ENCODE measurements around the gene GREM1. TPM values are rescaled to one million over a fixed set of nuclear protein-coding genes. Genes with fewer than 3 reads are reported as not detected.

GREM1 gene
- total RNA-seq (4.5 and 5.7 TPM in 2 replicates), polyA plus RNA-seq (1.5 and 3.1 TPM in 2 replicates)

GRCh38 chr15:32717426-32718226, at the start of gene GREM1:
GREM1 (plus strand) TSS chr15:32718004; CDS start chr15:32730691, 12,687 bp downstream.
- Histone ChIP-seq H3K4me1 (ENCODE audit: insufficient read depth) (peaks cover 9% of the 10 kb centered on the region), H3K27me3 (peaks cover 90% of the 10 kb centered on the region), H3K4me2 (peak within 1 kb of the TSS; percentile 80), H3K36me3 (replicated peaks; ENCODE audit: insufficient read depth, low read depth) (no peaks in the 10 kb centered on the region), H3K4me3 (peak within 1 kb of the TSS; percentile 40), H3K9me3 (ENCODE audit: low read depth) (no peaks in the 10 kb centered on the region), H4K20me1 (ENCODE audit: insufficient read depth, poor library complexity, severe bottlenecking) (no peaks in the 10 kb centered on the region), H3K27ac (no peak within 1 kb of the TSS), H3K79me2 (no peaks in the 10 kb centered on the region), H3K9me2 (replicated peaks; ENCODE audit: insufficient read depth) (no peaks in the 10 kb centered on the region), H2AFZ (peak within 1 kb of the TSS; percentile 54)
- TF ChIP-seq EZH2phosphoT487 (IDR thresholded peaks at IDR 0.05; ENCODE audit: low read depth, severe bottlenecking, unreplicated experiment) (peak; percentile 59), CTCF (IDR thresholded peaks at IDR 0.05; ENCODE audit: poor library complexity) (no peak), EZH2 (IDR thresholded peaks at IDR 0.05; ENCODE audit: borderline replicate concordance) (peak; percentile 74)
- WGBS (ENCODE audit: low lambda C conversion rate, missing lambda C conversion rate): 2% methylated on average over 58 of the region's 99 CpGs
- peak; percentile 38 for DNase-seq (ENCODE audit: low spot score)

- Histone ChIP-seq H3K4me3 (no peak overlapping the region), H3K9me3 (ENCODE audit: low read depth) (no peaks in the 10 kb centered on the region), H2AFZ (no peak overlapping the region), H3K4me1 (ENCODE audit: insufficient read depth) (peaks cover 5% of the 10 kb centered on the region), H3K79me2 (no peaks in the 10 kb centered on the region), H3K27me3 (no peaks in the 10 kb centered on the region), H3K4me2 (no peak overlapping the region), H3K36me3 (replicated peaks; ENCODE audit: insufficient read depth, low read depth) (no peaks in the 10 kb centered on the region), H3K27ac (peak overlapping the region; percentile 24), H4K20me1 (ENCODE audit: insufficient read depth, poor library complexity, severe bottlenecking) (no peaks in the 10 kb centered on the region), H3K9me2 (replicated peaks; ENCODE audit: insufficient read depth) (no peaks in the 10 kb centered on the region)
- DNase-seq (ENCODE audit: low spot score): no peak
- TF ChIP-seq CTCF (IDR thresholded peaks at IDR 0.05; ENCODE audit: poor library complexity): no peak
- TF ChIP-seq EZH2phosphoT487 (IDR thresholded peaks at IDR 0.05; ENCODE audit: low read depth, severe bottlenecking, unreplicated experiment): no peak
- no peak for TF ChIP-seq EZH2 (IDR thresholded peaks at IDR 0.05; ENCODE audit: borderline replicate concordance)
- WGBS (ENCODE audit: low lambda C conversion rate, missing lambda C conversion rate): 61% methylated on average over 2 of the region's 2 CpGs
Measured at GRCh38 chr15:32668942-32669341, 48.9 kb upstream of the GREM1 start.

GRCh38 chr15:32669896-32670611, 47.8 kb upstream of the GREM1 start:
- Histone ChIP-seq H3K4me1 (ENCODE audit: insufficient read depth) (peaks cover 5% of the 10 kb centered on the region), H3K9me2 (replicated peaks; ENCODE audit: insufficient read depth) (no peaks in the 10 kb centered on the region), H3K36me3 (replicated peaks; ENCODE audit: insufficient read depth, low read depth) (no peaks in the 10 kb centered on the region), H2AFZ (no peak overlapping the region), H3K79me2 (no peaks in the 10 kb centered on the region), H3K27me3 (no peaks in the 10 kb centered on the region), H3K4me3 (no peak overlapping the region), H3K4me2 (peak overlapping the region; percentile 49), H3K27ac (peak overlapping the region; percentile 70), H4K20me1 (ENCODE audit: insufficient read depth, poor library complexity, severe bottlenecking) (no peaks in the 10 kb centered on the region), H3K9me3 (ENCODE audit: low read depth) (no peaks in the 10 kb centered on the region)
- WGBS (ENCODE audit: low lambda C conversion rate, missing lambda C conversion rate): 34% methylated on average over 5 of the region's 5 CpGs
- TF ChIP-seq EZH2 (IDR thresholded peaks at IDR 0.05; ENCODE audit: borderline replicate concordance): no peak
- no peak for TF ChIP-seq CTCF (IDR thresholded peaks at IDR 0.05; ENCODE audit: poor library complexity)
- no peak for TF ChIP-seq EZH2phosphoT487 (IDR thresholded peaks at IDR 0.05; ENCODE audit: low read depth, severe bottlenecking, unreplicated experiment)
- peak; percentile 23 for DNase-seq (ENCODE audit: low spot score)
